ENCODE data around the gene SYTL3.
"Not testable (repeated sequence)": the region's sequence is repeated elsewhere in the genome, so short reads cannot be mapped to it uniquely, and the experiment has no call there.

The SYTL3 gene

DNA sequence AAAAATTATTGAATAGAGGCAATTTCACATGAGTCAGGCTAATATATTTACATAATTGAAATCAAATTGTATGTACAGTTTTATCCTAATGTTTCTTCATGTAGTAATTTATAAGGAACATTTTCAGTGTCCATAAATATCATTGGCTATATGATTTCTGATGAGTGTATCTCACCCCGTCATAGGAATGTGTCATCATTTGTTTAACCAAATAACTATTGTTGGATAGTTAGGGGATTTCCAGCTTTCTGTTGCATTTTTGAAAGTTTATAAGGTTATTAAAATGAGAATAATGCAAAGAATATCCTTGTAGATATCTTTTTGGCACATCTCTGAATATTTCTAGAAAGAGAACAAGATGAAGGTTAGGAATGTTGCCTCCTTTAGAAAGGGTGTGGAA is 39.0 kb downstream of the SYTL3 start:
- DNase-seq (ENCODE audit: low spot score) = no peak

DNA sequence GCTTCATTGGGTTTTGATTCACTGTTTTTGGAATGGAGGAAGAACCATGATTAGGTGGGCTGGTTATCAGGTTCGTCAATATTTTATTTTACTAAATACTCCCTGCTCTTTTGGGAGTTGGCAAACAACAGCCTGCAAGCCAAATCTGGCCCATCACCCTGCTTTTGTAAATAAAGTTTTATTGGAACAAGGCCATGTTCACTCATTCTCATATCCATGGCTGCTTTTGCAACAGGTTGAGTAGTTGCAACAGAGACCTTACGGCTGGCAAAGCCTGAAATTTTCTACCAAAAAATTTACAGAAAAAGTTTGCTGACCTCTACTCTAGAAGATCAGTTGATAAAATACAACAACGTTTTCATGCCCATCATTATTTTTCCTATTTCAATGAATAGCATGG is 45.1 kb downstream of the SYTL3 start:
- DNase-seq (ENCODE audit: low spot score) = no peak

DNA sequence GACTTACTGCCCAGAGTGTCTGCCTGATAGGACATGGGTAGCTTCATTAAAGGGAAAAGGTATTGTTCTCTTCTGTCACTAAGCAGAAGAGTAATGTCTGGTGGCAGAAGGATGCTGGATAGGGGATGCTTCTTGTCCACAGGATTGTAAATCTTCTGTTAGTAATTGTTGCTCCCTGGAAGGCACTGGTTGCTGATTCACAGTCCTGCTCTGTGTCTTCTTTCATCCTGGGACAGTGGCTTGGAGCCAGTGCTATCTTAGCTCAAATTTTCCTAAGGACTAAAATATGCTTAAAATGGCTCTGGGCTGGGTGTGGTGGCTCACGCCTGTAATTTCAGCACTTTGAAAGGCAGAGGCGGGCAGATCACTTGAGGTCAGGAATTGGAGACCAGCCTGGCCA is 48.0 kb downstream of the SYTL3 start:
- DNase-seq (ENCODE audit: low spot score) = no peak

DNA sequence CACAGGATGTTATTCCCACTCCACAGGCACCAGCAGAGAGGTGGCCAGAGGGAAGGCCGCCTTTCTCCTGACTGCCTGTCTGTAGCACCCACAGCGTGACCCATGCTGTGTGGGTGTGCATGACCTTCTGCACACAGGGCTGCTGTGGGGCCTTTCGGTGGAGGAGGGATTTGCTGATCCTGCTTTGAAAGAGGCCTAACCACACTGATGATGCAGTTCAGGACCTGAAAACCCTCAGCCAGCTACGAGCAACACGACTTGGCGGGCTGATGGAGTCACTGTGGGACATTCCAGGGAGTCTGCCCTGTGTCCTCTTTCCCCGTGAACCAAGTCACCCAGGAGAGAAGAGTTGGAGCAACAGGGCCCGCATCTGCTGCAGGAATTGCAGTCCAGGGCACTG is 49.1 kb downstream of the SYTL3 start:
- DNase-seq (ENCODE audit: low spot score) = no peak

DNA sequence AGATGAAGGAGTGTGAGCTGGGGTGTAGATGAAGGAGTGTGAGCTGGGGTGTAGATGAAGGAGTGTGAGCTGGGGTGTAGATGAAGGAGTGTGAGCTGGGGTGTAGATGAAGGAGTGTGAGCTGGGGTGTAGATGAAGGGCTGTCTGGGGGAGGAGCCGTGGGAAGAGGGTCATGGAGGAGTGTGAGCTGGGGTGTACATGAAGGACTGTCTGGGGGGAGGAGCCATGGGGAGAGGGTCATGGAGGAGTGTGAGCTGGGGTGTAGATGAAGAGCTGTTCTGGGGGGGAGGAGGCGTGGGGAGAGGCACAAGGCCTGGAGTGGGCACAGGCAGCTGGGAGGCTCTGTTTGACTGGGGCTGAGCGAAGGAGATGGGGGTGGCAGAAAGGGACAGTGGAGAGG is 51.4 kb downstream of the SYTL3 start:
- not testable (repeated sequence) for DNase-seq (ENCODE audit: low spot score)

DNA sequence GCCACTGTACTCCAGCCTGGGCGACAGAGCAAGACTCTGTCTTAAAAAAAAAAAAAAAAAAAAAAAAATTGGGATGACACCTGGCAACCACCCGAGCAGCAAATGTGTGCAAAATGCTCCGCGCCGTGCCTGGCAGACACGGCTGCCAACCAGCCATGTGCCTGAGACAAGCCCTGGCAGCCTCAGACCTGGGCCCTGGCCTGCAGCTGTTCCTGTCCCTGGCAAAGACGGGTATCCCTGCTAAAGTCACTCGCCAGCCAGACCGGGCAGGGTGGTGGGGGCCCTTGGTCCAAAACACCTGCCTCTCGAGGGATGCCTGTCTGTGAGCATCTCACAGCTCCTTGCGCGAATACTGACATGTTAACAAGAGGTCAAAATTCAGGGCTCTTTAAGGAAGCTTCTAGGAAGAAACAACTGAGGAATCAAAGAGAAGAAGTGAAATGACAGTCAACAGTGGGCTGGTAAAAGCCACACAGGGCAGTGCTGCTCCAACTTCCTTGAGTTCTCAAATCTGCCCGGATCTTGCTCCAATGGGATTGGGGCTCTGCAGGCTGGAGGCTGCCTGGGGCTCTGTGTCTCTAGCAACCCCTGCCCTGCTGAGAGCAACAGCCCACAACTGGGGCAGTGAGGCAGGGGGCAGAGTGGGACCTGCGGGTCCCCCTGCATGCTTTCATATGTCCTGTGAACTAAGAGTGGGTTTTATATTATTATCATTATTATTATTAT is 53.4 kb downstream of the SYTL3 start:
- DNase-seq (ENCODE audit: low spot score) = no peak

DNA sequence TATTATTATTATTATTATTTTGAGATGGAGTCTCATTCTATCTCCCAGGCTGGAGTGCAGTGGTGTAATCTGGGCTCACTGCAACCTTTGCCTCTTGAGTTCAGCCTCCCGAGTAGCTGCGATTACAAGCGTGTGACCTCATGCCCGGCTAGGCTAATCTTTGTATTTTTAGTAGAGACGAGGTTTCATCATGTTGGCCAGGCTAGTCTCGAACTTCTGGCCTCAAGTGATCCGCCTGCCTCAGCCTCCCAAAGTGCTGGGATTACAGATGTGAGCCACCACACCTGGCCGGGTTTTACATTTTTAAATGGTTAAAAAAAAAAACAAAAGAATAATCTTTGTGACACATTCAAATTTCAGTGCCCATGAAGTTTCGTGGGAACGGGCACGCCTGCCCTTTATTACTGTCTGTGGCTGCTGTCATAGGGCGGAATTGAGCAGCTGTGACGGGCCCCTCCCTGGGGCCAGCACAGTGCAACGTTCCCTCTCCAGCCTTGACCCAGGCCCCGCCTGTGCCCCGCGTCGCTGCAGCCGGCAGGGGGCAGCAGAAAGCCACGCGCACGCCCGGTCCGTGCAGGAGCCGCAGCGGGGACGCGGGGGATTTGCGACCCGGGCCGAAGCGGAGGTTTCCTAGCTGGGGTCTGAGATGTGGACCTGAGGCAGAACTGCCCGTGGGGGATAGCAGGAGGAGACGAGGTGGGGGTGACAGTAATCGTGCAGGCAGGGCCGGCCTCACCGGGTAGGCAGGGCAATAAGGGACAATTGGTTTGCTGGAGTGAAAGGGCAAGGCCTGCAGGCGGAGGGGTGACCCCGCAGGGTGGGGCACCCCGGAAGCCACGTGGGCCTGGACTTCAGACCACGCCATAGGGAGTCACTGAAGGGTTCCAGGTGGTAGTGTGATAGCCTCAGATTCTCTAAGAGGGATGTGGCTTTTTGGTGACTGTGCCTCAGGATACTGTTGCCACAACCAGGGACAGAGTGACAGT is 54.3 kb downstream of the SYTL3 start:
- peak; percentile 89 for DNase-seq (ENCODE audit: low spot score)

DNA sequence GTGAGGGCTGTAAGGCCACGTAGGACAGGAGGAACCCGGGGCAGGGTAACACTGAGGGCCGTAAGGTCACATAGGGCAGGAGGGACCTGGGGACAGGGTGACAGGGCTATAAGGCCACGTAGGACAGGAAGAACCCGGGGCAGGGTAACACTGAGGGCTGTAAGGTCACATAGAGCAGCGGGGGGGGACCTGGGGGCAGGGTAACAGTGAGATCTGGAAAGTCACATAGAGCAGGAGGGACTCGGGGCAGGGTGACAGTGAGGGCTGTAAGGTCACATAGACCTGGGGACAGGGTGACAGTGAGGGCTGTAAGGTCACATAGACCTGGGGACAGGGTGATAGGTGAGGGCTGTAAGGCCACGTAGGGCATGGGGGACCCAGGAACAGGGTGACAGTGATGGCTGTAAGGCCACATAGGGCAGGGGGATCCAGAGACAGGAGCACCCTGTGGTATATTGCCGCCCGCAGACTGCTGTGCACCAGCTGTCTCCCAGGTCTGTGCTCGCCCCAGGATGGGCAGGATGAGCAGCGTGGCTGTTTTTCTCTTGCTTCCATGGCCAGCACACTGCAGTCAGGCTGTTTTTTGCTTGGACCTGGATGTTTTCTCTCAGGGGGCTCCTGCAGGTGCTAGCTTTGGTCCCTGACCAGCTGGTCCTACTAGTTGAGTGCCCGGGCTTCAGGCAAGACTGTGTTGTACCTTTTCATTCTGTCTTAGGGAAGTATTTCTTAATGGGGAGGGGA is 55.7 kb downstream of the SYTL3 start:
- no peak for DNase-seq (ENCODE audit: low spot score)

DNA sequence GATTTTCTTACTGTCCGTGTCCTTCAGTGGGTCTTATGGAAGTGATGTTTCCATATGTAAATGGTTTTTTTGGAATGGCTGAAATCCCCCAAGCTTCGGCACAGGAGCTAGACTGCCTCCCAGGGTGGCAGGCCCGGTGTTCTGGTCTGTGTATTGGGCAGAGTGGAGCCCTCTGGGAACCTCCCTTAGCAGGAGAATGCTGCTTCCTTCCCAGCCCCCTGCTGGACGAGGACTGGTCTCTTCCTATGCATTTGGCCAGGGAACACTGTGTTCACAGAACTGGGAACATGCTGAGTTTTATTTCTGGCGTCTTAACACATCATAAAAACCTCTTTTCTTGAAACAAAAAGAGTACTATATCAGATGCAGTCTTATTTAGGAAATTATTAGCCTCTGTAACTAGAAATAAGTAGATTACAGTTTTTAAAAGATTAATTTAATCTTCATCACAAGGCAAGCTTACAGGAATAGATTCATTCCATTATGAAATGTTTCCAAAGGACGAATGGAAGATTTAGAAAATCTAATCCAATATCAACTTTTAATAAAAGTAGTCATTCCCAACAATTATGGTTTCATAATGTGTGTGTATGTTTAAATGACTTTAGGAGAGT is 56.6 kb downstream of the SYTL3 start:
- peak; percentile 68 for DNase-seq (ENCODE audit: low spot score)

DNA sequence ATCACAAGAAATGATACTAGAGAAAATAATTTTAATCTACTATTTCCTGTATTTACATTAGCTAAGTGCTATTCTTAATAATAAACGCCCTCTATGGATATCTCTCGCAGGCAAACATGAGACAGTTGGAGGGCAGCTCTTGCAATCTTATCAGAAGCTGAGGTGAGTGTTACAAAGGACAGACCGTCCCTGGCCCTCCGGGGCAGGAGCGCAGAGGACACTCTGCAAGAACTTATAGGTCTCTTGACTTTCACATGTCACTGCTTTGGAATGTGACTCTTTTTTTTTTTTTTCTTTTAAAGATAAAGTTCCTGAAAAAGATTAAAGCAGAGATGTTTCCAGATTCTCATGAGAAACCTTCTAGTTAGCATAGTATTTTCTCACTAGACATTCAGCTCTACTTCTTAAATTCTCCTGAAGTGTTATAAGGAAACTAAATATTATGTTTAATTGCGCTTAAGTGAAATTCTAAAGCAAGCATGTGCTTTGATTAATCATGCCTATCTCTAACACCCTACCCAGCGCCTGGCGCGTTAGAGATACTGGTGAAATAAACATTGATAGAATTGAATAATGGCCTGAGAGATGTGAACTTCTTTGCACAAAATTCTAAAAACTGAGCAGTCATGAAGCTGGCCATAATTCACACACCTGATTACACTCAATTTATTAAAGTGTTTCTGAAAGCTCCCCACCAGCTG is 57.4 kb downstream of the SYTL3 start:
- peak; percentile 38 for DNase-seq (ENCODE audit: low spot score)

DNA sequence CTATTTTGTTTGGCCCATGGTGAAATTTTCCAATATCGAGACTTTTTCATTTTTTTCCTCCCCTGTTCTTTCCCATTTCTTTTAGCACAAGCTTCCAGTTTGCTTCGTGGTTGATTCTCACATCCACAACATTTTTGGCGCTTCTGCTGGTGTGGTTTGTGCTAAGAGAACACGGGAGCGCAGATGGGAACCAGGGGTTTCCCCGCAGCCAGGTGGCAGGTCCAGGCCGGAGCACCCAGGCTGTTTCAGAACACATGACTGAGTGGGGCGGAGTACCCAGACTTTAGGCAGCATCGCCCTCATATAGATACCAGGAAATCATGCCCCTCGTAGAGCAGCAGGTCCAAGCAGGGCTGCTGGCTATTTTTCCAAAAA is 58.0 kb downstream of the SYTL3 start:
- DNase-seq (ENCODE audit: low spot score) = no peak

DNA sequence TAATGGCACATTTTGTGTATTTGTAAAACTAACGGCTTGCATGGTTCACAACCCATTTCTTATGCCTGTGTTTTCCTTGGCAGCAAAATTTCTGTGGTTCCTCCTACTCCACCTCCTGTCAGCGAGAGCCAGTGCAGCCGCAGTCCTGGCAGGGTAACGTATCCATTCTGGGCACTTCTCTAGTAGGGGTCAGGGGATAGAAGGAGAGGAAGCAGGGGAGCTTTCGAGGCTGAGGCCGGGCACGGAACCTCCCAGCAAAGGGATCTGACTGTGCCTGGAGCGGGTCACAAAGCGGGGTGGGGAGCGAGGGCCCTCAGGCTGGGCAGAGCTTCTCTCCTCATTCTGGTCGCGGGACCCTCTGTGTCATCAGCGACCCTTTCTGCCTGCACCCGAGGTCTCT is 58.4 kb downstream of the SYTL3 start:
- no peak for DNase-seq (ENCODE audit: low spot score)

DNA sequence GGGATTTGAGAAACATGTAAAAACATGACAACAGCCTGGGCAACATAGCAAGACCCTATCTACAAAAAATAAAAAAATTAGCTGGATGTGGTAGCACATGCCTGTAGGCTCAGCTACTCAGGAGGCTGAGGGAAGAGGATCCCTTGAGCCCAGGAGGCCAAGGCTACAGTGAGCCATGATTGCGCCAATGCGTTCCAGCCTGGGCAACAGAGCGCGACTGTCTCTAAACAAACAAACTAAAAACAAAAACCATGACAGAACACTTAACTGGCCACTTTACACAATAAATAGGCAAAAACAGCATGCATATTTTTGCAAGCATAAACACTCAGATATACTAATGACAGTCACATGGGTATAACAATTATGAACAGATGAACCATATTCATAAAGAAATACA is 60.0 kb downstream of the SYTL3 start:
- DNase-seq (ENCODE audit: low spot score) = no peak

DNA sequence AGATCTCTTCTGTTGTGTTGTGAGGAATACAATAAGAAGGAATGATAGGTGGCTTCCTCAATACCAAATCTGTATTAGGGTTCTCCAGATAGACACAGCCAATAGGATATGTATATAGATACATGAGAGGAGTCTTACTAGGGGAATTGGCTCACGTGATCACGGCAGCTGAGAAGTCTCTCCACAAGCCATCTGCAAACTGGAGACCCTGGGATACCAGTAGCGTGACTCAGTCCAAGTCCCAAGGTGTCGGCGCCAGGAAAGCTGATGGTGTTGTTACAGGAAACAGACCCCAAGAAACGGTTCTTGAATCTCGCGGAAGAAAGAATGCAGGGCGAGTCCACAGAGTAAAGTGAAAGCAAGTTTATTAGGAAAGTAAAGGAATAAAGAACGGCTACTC is 61.4 kb downstream of the SYTL3 start:
- DNase-seq (ENCODE audit: low spot score) = no peak

DNA sequence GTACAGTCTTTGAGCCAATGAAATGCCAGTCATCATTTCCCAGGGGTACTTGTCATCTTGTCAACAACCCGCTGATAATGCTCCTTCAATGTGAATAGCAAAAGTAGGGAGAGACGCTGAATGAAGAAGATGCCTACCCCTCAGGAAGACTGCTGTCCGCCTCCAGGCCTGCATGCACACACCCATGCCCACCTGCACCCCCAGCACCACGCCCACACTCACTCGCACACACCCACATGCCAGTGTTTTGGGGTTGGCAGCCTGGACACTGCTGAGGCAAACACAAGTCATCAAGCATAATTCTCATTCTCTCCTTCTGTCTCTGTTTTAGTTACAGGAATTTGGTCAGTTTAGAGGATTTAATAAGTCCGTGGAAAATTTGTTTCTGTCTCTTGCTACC is 63.6 kb downstream of the SYTL3 start:
- no peak for DNase-seq (ENCODE audit: low spot score)

DNA sequence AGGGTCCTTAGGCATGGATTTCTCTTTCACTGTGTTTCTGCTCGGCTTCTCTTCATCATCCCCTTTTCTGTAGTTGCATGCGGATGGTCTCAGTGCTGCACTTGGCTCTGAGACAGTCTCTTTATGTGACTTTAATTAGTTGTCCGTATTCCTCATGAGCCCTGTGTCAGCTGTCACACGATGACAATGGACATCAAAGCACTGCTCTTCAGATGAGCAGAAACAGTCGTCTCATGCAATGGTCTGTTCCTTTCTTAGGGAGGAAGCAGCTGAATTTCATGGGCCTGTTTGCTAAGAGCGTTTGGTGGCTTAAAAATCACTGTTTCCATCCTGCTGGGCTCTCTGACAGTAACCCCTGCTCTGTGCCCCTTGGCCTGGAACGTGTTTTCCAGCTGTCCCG is 64.9 kb downstream of the SYTL3 start:
- DNase-seq (ENCODE audit: low spot score) = no peak

DNA sequence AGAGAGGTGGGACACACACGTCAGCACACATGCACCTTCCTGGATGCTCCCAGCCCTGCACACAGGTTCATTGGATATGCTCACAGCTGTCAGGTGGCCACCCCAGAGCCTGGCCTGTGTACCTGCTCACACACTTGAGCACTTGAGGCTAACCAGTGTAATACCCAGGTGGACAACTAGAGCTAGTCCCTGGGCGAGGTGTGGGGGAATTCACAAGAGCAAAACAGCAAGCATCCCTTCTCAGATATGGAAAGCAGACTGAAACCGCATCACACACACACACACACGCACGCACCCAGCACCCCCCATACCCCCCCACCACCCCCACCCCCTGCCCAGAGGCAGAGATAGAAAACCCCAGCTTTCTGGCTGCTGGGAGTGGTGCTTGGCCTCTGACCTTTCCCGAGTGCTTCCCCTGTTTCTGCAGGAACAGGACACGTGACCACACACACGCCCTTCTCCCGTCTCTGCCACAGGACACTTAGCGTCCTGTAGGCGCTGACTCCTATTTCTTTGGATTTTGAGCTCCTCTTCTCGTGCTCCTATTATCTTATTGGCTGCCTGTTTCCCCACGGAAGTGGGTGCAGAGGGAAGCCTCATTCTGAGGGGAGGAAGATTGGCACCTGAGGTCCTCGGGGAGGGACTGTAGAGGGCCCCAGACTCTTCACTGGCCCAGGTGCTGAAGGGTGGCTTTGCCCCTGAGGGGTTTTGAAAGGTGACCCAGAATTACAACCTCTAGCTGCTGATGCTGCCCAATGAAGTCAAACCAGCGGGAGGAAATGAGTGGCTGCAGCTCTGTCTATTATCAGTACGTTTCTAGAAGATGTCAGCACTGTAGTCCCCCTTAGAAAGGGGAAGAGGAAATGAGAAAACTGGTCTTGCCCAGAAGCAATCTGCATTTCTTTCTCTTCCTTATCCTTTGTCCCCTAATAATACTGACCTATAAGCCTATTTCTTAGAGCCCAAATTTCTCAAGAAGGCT is 65.8 kb downstream of the SYTL3 start:
- DNase-seq (ENCODE audit: low spot score) = no peak

DNA sequence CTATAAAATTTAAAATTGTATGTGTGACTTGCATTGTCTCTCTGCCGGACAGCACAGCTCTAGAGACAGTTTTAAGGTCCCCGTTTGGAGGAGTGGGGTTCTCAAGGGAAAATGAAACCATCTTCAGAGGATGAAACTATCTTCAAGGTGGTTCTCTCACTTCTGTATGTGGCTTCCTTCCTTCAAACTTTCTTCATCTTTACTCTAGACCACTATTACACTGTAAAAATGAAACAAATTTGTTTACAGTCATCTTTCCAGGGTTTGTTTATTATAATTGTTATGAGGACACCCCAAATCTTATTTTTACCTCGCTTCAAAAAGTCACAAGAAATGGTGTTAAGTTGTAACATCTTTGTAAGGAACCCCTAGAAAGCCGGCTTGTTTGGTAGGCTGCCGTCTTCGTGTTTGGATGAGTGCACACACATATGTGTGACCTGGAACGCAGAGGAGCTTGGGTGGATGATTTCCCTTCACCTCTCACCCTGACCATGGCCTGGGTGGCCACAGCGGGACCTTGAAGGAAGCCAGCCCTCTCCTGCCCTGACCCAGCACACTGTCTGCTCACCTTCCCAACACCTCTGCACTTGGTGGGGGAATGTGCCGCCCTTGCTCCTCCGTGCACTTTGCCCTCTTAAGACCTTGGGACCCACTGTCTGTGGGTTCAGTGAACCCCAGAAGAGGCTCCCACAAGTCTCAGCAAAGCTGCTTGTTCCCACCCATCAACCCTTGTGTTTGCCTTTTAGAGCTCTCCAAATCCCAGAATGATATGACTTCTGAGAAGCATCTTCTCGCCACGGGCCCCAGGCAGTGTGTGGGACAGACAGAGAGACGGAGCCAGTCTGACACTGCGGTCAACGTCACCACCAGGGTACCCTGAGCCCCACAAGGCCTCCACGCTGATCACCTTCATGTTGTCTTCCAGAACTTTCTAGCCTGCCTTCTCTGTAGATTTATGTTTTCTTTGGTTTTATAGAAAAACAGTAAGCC is 67.8 kb downstream of the SYTL3 start:
- no peak for DNase-seq (ENCODE audit: low spot score)

DNA sequence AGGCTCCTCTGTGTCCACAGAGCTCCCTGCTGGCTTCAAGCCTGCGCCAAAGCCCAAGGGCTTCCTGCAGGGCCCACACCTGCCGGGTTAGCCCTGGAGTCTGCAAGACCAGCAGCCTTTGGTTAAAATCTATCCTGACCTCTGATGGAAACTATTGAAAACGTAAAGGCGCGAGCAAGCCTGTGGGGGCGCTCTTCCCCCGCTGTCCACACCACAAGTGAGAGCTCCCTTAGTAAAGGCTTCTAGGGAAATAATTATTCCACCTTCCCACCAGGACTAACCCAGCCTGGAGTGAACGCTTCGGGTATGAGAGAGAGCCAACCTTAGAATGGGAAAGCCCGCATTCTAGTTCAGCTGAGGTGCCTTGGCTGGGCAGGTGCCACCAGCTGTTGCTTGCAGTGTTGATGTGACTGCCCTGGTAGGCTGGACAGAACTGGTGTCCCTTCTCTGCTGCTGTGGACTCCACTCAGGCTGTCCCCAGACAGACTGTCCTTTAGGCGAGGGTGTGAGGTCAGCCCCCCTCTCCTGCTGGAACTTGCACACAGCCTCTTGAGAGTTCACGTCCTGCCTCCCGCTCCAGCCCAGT is 68.7 kb downstream of the SYTL3 start:
- DNase-seq (ENCODE audit: low spot score) = no peak

Measured in RKO (cell line).